ENCODE results near the gene C13orf46.

C13orf46 gene

GRCh38 chr13:113939944-113940297 is 34.0 kb downstream of the C13orf46 start:
- in situ Hi-C loops (cut with MboI; ENCODE audit: low sequenced_read_pairs) = no loop called here

GRCh38 chr13:113939129-113939943 is 34.5 kb downstream of the C13orf46 start:
- in situ Hi-C loops (cut with MboI; ENCODE audit: low sequenced_read_pairs) = no loop called here

- in situ Hi-C loops (cut with MboI; ENCODE audit: low sequenced_read_pairs) = no loop called here
These were observed 35.2 kb downstream of the C13orf46 start for GRCh38 chr13:113938716-113939115.

- in situ Hi-C loops (cut with MboI; ENCODE audit: low sequenced_read_pairs) = no loop called here
These were observed 35.6 kb downstream of the C13orf46 start for GRCh38 chr13:113938246-113938645.

GRCh38 chr13:113937527-113938180 is 36.2 kb downstream of the C13orf46 start:
- in situ Hi-C loops (cut with MboI; ENCODE audit: low sequenced_read_pairs) = no loop called here

GRCh38 chr13:113937073-113937472 is 36.8 kb downstream of the C13orf46 start:
- in situ Hi-C loops (cut with MboI; ENCODE audit: low sequenced_read_pairs) = no loop called here

- in situ Hi-C loops (cut with MboI; ENCODE audit: low sequenced_read_pairs) = no loop called here
These were observed 37.5 kb downstream of the C13orf46 start for GRCh38 chr13:113936166-113936965.

GRCh38 chr13:113935001-113935844 is 38.7 kb downstream of the C13orf46 start:
- in situ Hi-C loops (cut with MboI; ENCODE audit: low sequenced_read_pairs) = no loop called here

- in situ Hi-C loops (cut with MboI; ENCODE audit: low sequenced_read_pairs) = no loop called here
These were observed 39.3 kb downstream of the C13orf46 start for GRCh38 chr13:113934576-113934975.

- in situ Hi-C loops (cut with MboI; ENCODE audit: low sequenced_read_pairs) = no loop called here
These were observed 40.0 kb downstream of the C13orf46 start for GRCh38 chr13:113933901-113934300.

- in situ Hi-C loops (cut with MboI; ENCODE audit: low sequenced_read_pairs) = no loop called here
These were observed 41.9 kb downstream of the C13orf46 start for GRCh38 chr13:113931841-113932459.

GRCh38 chr13:113930671-113931637 is 42.9 kb downstream of the C13orf46 start:
- in situ Hi-C loops (cut with MboI; ENCODE audit: low sequenced_read_pairs) = no loop called here

GRCh38 chr13:113929628-113930615 is 44.0 kb downstream of the C13orf46 start:
- in situ Hi-C loops (cut with MboI; ENCODE audit: low sequenced_read_pairs) = no loop called here

GRCh38 chr13:113928685-113929627 is 44.9 kb downstream of the C13orf46 start:
- in situ Hi-C loops (cut with MboI; ENCODE audit: low sequenced_read_pairs) = no loop called here

GRCh38 chr13:113927661-113928581 is 46.0 kb downstream of the C13orf46 start:
- in situ Hi-C loops (cut with MboI; ENCODE audit: low sequenced_read_pairs) = no loop called here

Data from HL-60/S4 (cell line).